ENCODE data around the gene RSPH9. TPM values are rescaled to one million over a fixed set of nuclear protein-coding genes. Genes with fewer than 3 reads are reported as not detected.

Gene RSPH9
- total RNA-seq, 1 experiment from 2014 or later: not detected

- H3K4me2 ChIP-seq (ENCODE audit: low read length): no peak overlapping the region
- no peak overlapping the region for H3K4me3 ChIP-seq (ENCODE audit: low read length)
- no peak for ATAC-seq
- CTCF ChIA-PET: interaction anchor here (0.6 kb wide), 1 partner anchor 21 kb away, joined by 3 read pairs; no protein-coding TSS in a partner anchor
- intact Hi-C loops (cut with micrococcal nuclease): no loop called here
- no peaks in the 10 kb centered on the region for H3K79me2 ChIP-seq (ENCODE audit: low read length)
- peaks cover 12% of the 10 kb centered on the region for H3K36me3 ChIP-seq (ENCODE audit: low read depth, low read length)
- no peak overlapping the region for H2AFZ ChIP-seq (ENCODE audit: low read length)
- no peaks in the 10 kb centered on the region for H3K9me3 ChIP-seq (ENCODE audit: low read length)
- DNase-seq: no peak
- H3F3A ChIP-seq (ENCODE audit: low read length, unreplicated experiment): no peaks in the 10 kb centered on the region
- POLR2A ChIA-PET (ENCODE audit: unreplicated experiment): no interaction called here
- no peaks in the 10 kb centered on the region for H3K9me2 ChIP-seq (replicated peaks; ENCODE audit: low read length)
- no TSS peak for BruUV-seq (replicated peaks)
- H3K27ac ChIP-seq (ENCODE audit: low read length): no peak overlapping the region
- TF ChIP-seq EZH2phosphoT487 (IDR thresholded peaks at IDR 0.05; ENCODE audit: borderline replicate concordance, low read length) (no peak), EZH2 (IDR thresholded peaks at IDR 0.05; ENCODE audit: low read length, unreplicated experiment) (no peak), CTCF (conservative IDR thresholded peaks at IDR 0.05; ENCODE audit: low read depth, low read length) (no peak)
- H3K27me3 ChIP-seq (ENCODE audit: low read length): no peaks in the 10 kb centered on the region
- H3K9ac ChIP-seq (ENCODE audit: low read length): no peak overlapping the region
- peaks cover 8% of the 10 kb centered on the region; the same call in 1 of the 2 replicates for H3K4me1 ChIP-seq (ENCODE audit: insufficient read depth, low read length)
- no peaks in the 10 kb centered on the region for H4K20me1 ChIP-seq (ENCODE audit: low read length)
Observed at GRCh38 chr6:43608807-43609206, 36.0 kb upstream of the RSPH9 start.

GRCh38 chr6:43609402-43609801 lies 35.4 kb upstream of the RSPH9 start:
- Histone ChIP-seq H3K79me2 (ENCODE audit: low read length) (no peaks in the 10 kb centered on the region), H3K9ac (ENCODE audit: low read length) (no peak overlapping the region), H3F3A (ENCODE audit: low read length, unreplicated experiment) (no peaks in the 10 kb centered on the region), H3K4me1 (ENCODE audit: insufficient read depth, low read length) (peaks cover 2% of the 10 kb centered on the region; the same call in 1 of the 2 replicates), H3K4me3 (ENCODE audit: low read length) (no peak overlapping the region), H3K4me2 (ENCODE audit: low read length) (no peak overlapping the region), H3K36me3 (ENCODE audit: low read depth, low read length) (peaks cover 10% of the 10 kb centered on the region), H3K9me2 (replicated peaks; ENCODE audit: low read length) (no peaks in the 10 kb centered on the region), H3K9me3 (ENCODE audit: low read length) (no peaks in the 10 kb centered on the region), H3K27me3 (ENCODE audit: low read length) (no peaks in the 10 kb centered on the region), H3K27ac (ENCODE audit: low read length) (no peak overlapping the region), H4K20me1 (ENCODE audit: low read length) (no peaks in the 10 kb centered on the region), H2AFZ (ENCODE audit: low read length) (no peak overlapping the region)
- intact Hi-C loops (cut with micrococcal nuclease): no loop called here
- no TSS peak for BruUV-seq (replicated peaks)
- TF ChIP-seq EZH2phosphoT487 (IDR thresholded peaks at IDR 0.05; ENCODE audit: borderline replicate concordance, low read length) (no peak), CTCF (conservative IDR thresholded peaks at IDR 0.05; ENCODE audit: low read depth, low read length) (no peak), EZH2 (IDR thresholded peaks at IDR 0.05; ENCODE audit: low read length, unreplicated experiment) (no peak)
- DNase-seq (no peak), ATAC-seq (no peak)
- POLR2A ChIA-PET (ENCODE audit: unreplicated experiment): no interaction called here
- CTCF ChIA-PET: no interaction called here

- no peak overlapping the region for H3K4me3 ChIP-seq (ENCODE audit: low read length)
- H2AFZ ChIP-seq (ENCODE audit: low read length): no peak overlapping the region
- no peaks in the 10 kb centered on the region for H4K20me1 ChIP-seq (ENCODE audit: low read length)
- H3K27ac ChIP-seq (ENCODE audit: low read length): no peak overlapping the region
- CTCF ChIA-PET: no interaction called here
- DNase-seq: no peak
- H3K4me1 ChIP-seq (ENCODE audit: insufficient read depth, low read length): no peaks in the 10 kb centered on the region
- no peak overlapping the region for H3K9ac ChIP-seq (ENCODE audit: low read length)
- peaks cover 3% of the 10 kb centered on the region; the same call in 1 of the 2 replicates for H3K36me3 ChIP-seq (ENCODE audit: low read depth, low read length)
- no TSS peak for BruUV-seq (replicated peaks)
- TF ChIP-seq EZH2 (IDR thresholded peaks at IDR 0.05; ENCODE audit: low read length, unreplicated experiment) (no peak), EZH2phosphoT487 (IDR thresholded peaks at IDR 0.05; ENCODE audit: borderline replicate concordance, low read length) (no peak), CTCF (conservative IDR thresholded peaks at IDR 0.05; ENCODE audit: low read depth, low read length) (no peak)
- ATAC-seq: no peak
- intact Hi-C loops (cut with micrococcal nuclease): no loop called here
- POLR2A ChIA-PET (ENCODE audit: unreplicated experiment): interaction anchor here (0.5 kb wide), 1 partner anchor 9 kb away, joined by 4 read pairs; no protein-coding TSS in a partner anchor
- H3K79me2 ChIP-seq (ENCODE audit: low read length): no peaks in the 10 kb centered on the region
- H3F3A ChIP-seq (ENCODE audit: low read length, unreplicated experiment): no peaks in the 10 kb centered on the region
- no peaks in the 10 kb centered on the region for H3K9me3 ChIP-seq (ENCODE audit: low read length)
- no peaks in the 10 kb centered on the region for H3K27me3 ChIP-seq (ENCODE audit: low read length)
- no peak overlapping the region for H3K4me2 ChIP-seq (ENCODE audit: low read length)
- H3K9me2 ChIP-seq (replicated peaks; ENCODE audit: low read length): no peaks in the 10 kb centered on the region
Observed at GRCh38 chr6:43610431-43610830, 34.4 kb upstream of the RSPH9 start.

All from PC-3 (cell line).